GM10847 (cell line): ENCODE data around the gene PSME1.

Experiments
- POLR2A ChIP-seq: IDR thresholded peaks from 2 replicates; pipeline ENCODE4 v1.6.1; 2011; ENCODE audit not compliant: insufficient read length; ENCODE audit errors: extremely low read depth

PSME1 gene

GRCh38 chr14:24136684-24137528, 912 bp downstream of the PSME1 start:
- TF ChIP-seq POLR2A = no peak

- TF ChIP-seq POLR2A = no peak
Measured at GRCh38 chr14:24137529-24138395, 1.8 kb downstream of the PSME1 start.

GRCh38 chr14:24138396-24139271, 2.6 kb downstream of the PSME1 start:
- TF ChIP-seq POLR2A = no peak

- no peak for TF ChIP-seq POLR2A
Measured at GRCh38 chr14:24139272-24139934, 3.4 kb downstream of the PSME1 start.

- peak; percentile 92 for TF ChIP-seq POLR2A
Measured at GRCh38 chr14:24141097-24141880, 5.3 kb downstream of the PSME1 start, which contains the start of gene EMC9. Gene EMC9, minus strand, starts transcription at chr14:24141591. Its CDS starts 287 bp downstream, at chr14:24141304.

- no peak for TF ChIP-seq POLR2A
Measured at GRCh38 chr14:24143511-24143910, 7.5 kb downstream of the PSME1 start.

- TF ChIP-seq POLR2A = no peak
Measured at GRCh38 chr14:24144451-24144850, 8.5 kb downstream of the PSME1 start.

- no peak for TF ChIP-seq POLR2A
Measured at GRCh38 chr14:24145219-24145618, 9.2 kb downstream of the PSME1 start.

GRCh38 chr14:24145690-24146452, 9.9 kb downstream of the PSME1 start:
- TF ChIP-seq POLR2A = no peak

GRCh38 chr14:24146453-24146977, 10.5 kb downstream of the PSME1 start, which contains the start of gene PSME2:
Gene PSME2, minus strand, starts transcription at chr14:24146610. Its CDS starts 29 bp downstream, at chr14:24146581.
- TF ChIP-seq POLR2A = peak; percentile 44

- peak; percentile 47 for TF ChIP-seq POLR2A
Measured at GRCh38 chr14:24146978-24147760, 11.2 kb downstream of the PSME1 start, which contains the start of gene RNF31. Gene RNF31, plus strand, starts transcription at chr14:24147498. Its CDS starts 201 bp downstream, at chr14:24147699.
